ENCODE results near the gene NAV1. TPM values are rescaled to one million over a fixed set of nuclear protein-coding genes. Genes with fewer than 3 reads are reported as not detected.

NAV1 gene
- total RNA-seq, 1 experiment from 2014 or later = 51.0 TPM

- Mint-ChIP-seq H3K9me3 (no peaks in the 10 kb centered on the region), H3K4me1 (peaks cover 27% of the 10 kb centered on the region), H3K36me3 (no peaks in the 10 kb centered on the region), H3K27me3 (ENCODE audit: low read depth) (peaks cover 29% of the 10 kb centered on the region), H3K27ac (0 out of 2 replicates have a peak overlapping the region, but pooled peaks have one; percentile 38), H3K4me3 (no peak overlapping the region)
- ChIA-PET CTCF (interaction anchor here (0.9 to 7.2 kb wide), 32 partner anchors 11 to 488 kb away, joined by 3 to 390 read pairs (median 14); partner anchors contain the start of genes NAV1 and PHLDA3), POLR2A (interaction anchor here (0.9 to 2.9 kb wide), 3 partner anchors 9 to 30 kb away, joined by 4 to 36 read pairs (median 24); no protein-coding TSS in a partner anchor)
- ATAC-seq (no peak), DNase-seq (ENCODE audit: low spot score) (no peak)
- TF ChIP-seq JAZF1 (CRISPR knock-in tag; IDR thresholded peaks at IDR 0.05) (no peak), NR3C1 (CRISPR knock-in tag; conservative IDR thresholded peaks at IDR 0.05; ENCODE audit: low read depth) (no peak), ZNF671 (CRISPR knock-in tag; IDR thresholded peaks at IDR 0.05) (no peak), OVOL2 (CRISPR knock-in tag; IDR thresholded peaks at IDR 0.05; ENCODE audit: borderline replicate concordance) (no peak), TEAD4 (CRISPR knock-in tag; IDR thresholded peaks at IDR 0.05) (no peak)
- TF ChIP-seq, protein P1, sequence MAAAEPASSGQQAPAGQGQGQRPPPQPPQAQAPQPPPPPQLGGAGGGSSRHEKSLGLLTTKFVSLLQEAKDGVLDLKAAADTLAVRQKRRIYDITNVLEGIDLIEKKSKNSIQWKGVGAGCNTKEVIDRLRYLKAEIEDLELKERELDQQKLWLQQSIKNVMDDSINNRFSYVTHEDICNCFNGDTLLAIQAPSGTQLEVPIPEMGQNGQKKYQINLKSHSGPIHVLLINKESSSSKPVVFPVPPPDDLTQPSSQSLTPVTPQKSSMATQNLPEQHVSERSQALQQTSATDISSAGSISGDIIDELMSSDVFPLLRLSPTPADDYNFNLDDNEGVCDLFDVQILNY (CRISPR knock-in tag; IDR thresholded peaks at IDR 0.05) = no peak
These were observed 27.5 kb upstream of the NAV1 start for GRCh38 chr1:201511396-201511940.

- Mint-ChIP-seq H3K4me3 (0 out of 2 replicates have a peak overlapping the region, but pooled peaks have one; percentile 29), H3K27ac (peak overlapping the region; percentile 78; the same call in 1 of the 2 replicates), H3K27me3 (ENCODE audit: low read depth) (peaks cover 25% of the 10 kb centered on the region), H3K4me1 (peaks cover 25% of the 10 kb centered on the region), H3K36me3 (no peaks in the 10 kb centered on the region), H3K9me3 (no peaks in the 10 kb centered on the region)
- peak; percentile 81 for ATAC-seq
- peak; percentile 69 for DNase-seq (ENCODE audit: low spot score)
- ChIA-PET POLR2A (interaction anchor here (0.7 to 2.9 kb wide), 4 partner anchors 9 to 208 kb away, joined by 4 to 36 read pairs (median 16); no protein-coding TSS in a partner anchor), CTCF (interaction anchor here (0.6 to 7.2 kb wide), 60 partner anchors 10 to 705 kb away, joined by 3 to 390 read pairs (median 7); partner anchors contain the start of genes IPO9, NAV1, PHLDA3 and PKP1)
- no peak for TF ChIP-seq KAT7 (CRISPR knock-in tag; IDR thresholded peaks at IDR 0.05; ENCODE audit: borderline replicate concordance)
- TF ChIP-seq, protein P2, sequence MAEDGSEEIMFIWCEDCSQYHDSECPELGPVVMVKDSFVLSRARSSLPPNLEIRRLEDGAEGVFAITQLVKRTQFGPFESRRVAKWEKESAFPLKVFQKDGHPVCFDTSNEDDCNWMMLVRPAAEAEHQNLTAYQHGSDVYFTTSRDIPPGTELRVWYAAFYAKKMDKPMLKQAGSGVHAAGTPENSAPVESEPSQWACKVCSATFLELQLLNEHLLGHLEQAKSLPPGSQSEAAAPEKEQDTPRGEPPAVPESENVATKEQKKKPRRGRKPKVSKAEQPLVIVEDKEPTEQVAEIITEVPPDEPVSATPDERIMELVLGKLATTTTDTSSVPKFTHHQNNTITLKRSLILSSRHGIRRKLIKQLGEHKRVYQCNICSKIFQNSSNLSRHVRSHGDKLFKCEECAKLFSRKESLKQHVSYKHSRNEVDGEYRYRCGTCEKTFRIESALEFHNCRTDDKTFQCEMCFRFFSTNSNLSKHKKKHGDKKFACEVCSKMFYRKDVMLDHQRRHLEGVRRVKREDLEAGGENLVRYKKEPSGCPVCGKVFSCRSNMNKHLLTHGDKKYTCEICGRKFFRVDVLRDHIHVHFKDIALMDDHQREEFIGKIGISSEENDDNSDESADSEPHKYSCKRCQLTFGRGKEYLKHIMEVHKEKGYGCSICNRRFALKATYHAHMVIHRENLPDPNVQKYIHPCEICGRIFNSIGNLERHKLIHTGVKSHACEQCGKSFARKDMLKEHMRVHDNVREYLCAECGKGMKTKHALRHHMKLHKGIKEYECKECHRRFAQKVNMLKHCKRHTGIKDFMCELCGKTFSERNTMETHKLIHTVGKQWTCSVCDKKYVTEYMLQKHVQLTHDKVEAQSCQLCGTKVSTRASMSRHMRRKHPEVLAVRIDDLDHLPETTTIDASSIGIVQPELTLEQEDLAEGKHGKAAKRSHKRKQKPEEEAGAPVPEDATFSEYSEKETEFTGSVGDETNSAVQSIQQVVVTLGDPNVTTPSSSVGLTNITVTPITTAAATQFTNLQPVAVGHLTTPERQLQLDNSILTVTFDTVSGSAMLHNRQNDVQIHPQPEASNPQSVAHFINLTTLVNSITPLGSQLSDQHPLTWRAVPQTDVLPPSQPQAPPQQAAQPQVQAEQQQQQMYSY (CRISPR knock-in tag; IDR thresholded peaks at IDR 0.05) = peak; percentile 35; the same call in 1 of the 2 replicates
- TF ChIP-seq ZNF317 (CRISPR knock-in tag; IDR thresholded peaks at IDR 0.05; ENCODE audit: borderline replicate concordance, low read depth) = no peak
These were observed 26.9 kb upstream of the NAV1 start for GRCh38 chr1:201511941-201512539.

DNA sequence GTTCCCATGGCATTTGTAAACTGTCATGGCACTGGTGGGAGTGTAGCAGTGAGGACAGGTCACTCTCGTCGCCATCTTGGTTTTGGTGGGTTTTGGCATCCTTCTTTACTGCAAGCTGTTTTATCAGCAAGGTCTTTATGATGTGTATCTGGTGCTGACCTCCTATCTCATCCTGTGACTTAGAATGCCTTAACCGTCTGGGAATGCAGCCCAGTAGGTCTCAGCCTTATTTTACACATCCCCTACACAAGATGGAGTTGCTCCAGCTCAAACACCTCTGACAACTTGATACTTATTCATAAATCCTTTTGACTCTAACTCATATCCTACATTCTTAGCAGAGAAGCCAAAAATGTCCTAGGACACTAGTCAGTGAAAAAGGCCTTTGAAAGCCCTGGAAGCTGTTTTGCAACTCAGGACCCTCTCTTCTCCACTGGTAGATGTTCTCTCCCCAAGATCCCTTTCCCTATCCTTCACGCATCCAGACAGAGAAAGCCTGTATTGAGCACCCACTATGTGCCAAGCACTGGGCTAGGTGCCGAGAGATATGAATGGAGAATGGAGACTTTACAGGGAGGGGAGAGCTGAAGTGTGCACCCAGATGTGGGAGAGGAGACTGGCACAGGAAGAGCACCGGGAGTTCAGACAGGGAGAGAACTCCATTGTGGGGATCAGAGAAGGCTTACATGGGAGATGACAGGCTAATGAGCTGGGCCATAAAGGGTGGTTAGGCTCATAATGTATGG is 25.3 kb upstream of the NAV1 start:
- Mint-ChIP-seq H3K27me3 (ENCODE audit: low read depth) (peaks cover 8% of the 10 kb centered on the region), H3K36me3 (no peaks in the 10 kb centered on the region), H3K4me3 (no peak overlapping the region), H3K9me3 (no peaks in the 10 kb centered on the region), H3K4me1 (peaks cover 28% of the 10 kb centered on the region), H3K27ac (no peak overlapping the region)
- DNase-seq (ENCODE audit: low spot score) = no peak
- ATAC-seq = no peak
- POLR2A ChIA-PET = interaction anchor here (2.3 to 2.9 kb wide), 2 partner anchors 11 to 32 kb away, joined by 24 to 36 read pairs; no protein-coding TSS in a partner anchor
- CTCF ChIA-PET = interaction anchor here (0.5 to 7.2 kb wide), 86 partner anchors 8 to 599 kb away, joined by 3 to 390 read pairs (median 6); partner anchors contain the start of genes IPO9, NAV1, PHLDA3 and PKP1
- no peak for TF ChIP-seq TEAD1 (CRISPR knock-in tag; IDR thresholded peaks at IDR 0.05)
- TF ChIP-seq, protein P3, sequence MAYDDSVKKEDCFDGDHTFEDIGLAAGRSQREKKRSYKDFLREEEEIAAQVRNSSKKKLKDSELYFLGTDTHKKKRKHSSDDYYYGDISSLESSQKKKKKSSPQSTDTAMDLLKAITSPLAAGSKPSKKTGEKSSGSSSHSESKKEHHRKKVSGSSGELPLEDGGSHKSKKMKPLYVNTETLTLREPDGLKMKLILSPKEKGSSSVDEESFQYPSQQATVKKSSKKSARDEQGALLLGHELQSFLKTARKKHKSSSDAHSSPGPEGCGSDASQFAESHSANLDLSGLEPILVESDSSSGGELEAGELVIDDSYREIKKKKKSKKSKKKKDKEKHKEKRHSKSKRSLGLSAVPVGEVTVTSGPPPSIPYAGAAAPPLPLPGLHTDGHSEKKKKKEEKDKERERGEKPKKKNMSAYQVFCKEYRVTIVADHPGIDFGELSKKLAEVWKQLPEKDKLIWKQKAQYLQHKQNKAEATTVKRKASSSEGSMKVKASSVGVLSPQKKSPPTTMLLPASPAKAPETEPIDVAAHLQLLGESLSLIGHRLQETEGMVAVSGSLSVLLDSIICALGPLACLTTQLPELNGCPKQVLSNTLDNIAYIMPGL (CRISPR knock-in tag; IDR thresholded peaks at IDR 0.05) = no peak
- TF ChIP-seq ZNF138 (CRISPR knock-in tag; conservative IDR thresholded peaks at IDR 0.05) = no peak
- no peak for TF ChIP-seq ATF6 (CRISPR knock-in tag; IDR thresholded peaks at IDR 0.05)
- TF ChIP-seq, protein P4, sequence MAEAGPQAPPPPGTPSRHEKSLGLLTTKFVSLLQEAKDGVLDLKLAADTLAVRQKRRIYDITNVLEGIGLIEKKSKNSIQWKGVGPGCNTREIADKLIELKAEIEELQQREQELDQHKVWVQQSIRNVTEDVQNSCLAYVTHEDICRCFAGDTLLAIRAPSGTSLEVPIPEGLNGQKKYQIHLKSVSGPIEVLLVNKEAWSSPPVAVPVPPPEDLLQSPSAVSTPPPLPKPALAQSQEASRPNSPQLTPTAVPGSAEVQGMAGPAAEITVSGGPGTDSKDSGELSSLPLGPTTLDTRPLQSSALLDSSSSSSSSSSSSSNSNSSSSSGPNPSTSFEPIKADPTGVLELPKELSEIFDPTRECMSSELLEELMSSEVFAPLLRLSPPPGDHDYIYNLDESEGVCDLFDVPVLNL (CRISPR knock-in tag; IDR thresholded peaks at IDR 0.05; ENCODE audit: borderline replicate concordance, low read depth) = no peak
- TF ChIP-seq ZMAT4 (CRISPR knock-in tag; IDR thresholded peaks at IDR 0.05) = no peak
- TF ChIP-seq ESRRA (CRISPR knock-in tag; IDR thresholded peaks at IDR 0.05; ENCODE audit: borderline replicate concordance) = no peak
- no peak for TF ChIP-seq TCF7 (CRISPR knock-in tag; IDR thresholded peaks at IDR 0.05; ENCODE audit: low read depth)
